DMS153 treated with DMSO at 0.1 percent for 48 hours (cell line): ENCODE measurements around the gene RPTOR.
"Not testable (repeated sequence)": the region's sequence is repeated elsewhere in the genome, so short reads cannot be mapped to it uniquely, and the experiment has no call there.

Experiments
- DNase-seq: peaks from one replicate; lab custom pipeline; 2025; ENCODE audit not compliant: unreplicated experiment; lab: John Stamatoyannopoulos, UW

RPTOR gene

GRCh38 chr17:80544655-80545498, at the start of gene RPTOR:
RPTOR (plus strand) TSS chr17:80544838; CDS start chr17:80545630, 792 bp downstream.
- DNase-seq = peak; percentile 79

GRCh38 chr17:80497726-80498241, 46.9 kb upstream of the RPTOR start:
- no peak for DNase-seq

- DNase-seq = no peak
Measured at GRCh38 chr17:80498242-80498919, 46.3 kb upstream of the RPTOR start.

GRCh38 chr17:80498920-80499410, 45.7 kb upstream of the RPTOR start:
- no peak for DNase-seq

- no peak for DNase-seq
Measured at GRCh38 chr17:80499560-80499959, 45.1 kb upstream of the RPTOR start.

GRCh38 chr17:80499961-80500665, 44.5 kb upstream of the RPTOR start:
- no peak for DNase-seq

- DNase-seq = no peak
Measured at GRCh38 chr17:80501741-80502577, 42.7 kb upstream of the RPTOR start.

- DNase-seq = no peak
Measured at GRCh38 chr17:80502578-80502877, 42.1 kb upstream of the RPTOR start.

- DNase-seq = no peak
Measured at GRCh38 chr17:80503031-80503430, 41.6 kb upstream of the RPTOR start.

GRCh38 chr17:80503921-80504320, 40.7 kb upstream of the RPTOR start:
- no peak for DNase-seq

GRCh38 chr17:80504686-80505413, 39.8 kb upstream of the RPTOR start:
- DNase-seq = no peak

GRCh38 chr17:80507177-80507576, 37.5 kb upstream of the RPTOR start:
- DNase-seq = not testable (repeated sequence)

GRCh38 chr17:80507965-80508364, 36.7 kb upstream of the RPTOR start:
- no peak for DNase-seq

GRCh38 chr17:80509311-80509710, 35.3 kb upstream of the RPTOR start:
- DNase-seq = no peak

GRCh38 chr17:80510132-80510531, 34.5 kb upstream of the RPTOR start:
- no peak for DNase-seq

- DNase-seq = no peak
Measured at GRCh38 chr17:80510772-80511171, 33.9 kb upstream of the RPTOR start.

- DNase-seq = no peak
Measured at GRCh38 chr17:80511222-80512180, 33.1 kb upstream of the RPTOR start.

GRCh38 chr17:80512233-80512632, 32.4 kb upstream of the RPTOR start:
- no peak for DNase-seq

- DNase-seq = no peak
Measured at GRCh38 chr17:80513201-80513600, 31.4 kb upstream of the RPTOR start.
